Central memory CD4-positive, alpha-beta T cell (primary cell): ENCODE measurements around the gene MATN1.
"Not testable (repeated sequence)": the region's sequence is repeated elsewhere in the genome, so short reads cannot be mapped to it uniquely, and the experiment has no call there.

ENCODE experiments used
- DNase-seq: peaks from one replicate; pipeline ENCODE4 v3.0.0; 2022
- total RNA-seq, 3 experiments: gene quantifications; one replicate each; lab custom pipeline; 2026; lab: John Stamatoyannopoulos, UW

The MATN1 gene
- total RNA-seq, result 0 to 3.5 (median 1.1) reads per million in 3 experiments

DNA sequence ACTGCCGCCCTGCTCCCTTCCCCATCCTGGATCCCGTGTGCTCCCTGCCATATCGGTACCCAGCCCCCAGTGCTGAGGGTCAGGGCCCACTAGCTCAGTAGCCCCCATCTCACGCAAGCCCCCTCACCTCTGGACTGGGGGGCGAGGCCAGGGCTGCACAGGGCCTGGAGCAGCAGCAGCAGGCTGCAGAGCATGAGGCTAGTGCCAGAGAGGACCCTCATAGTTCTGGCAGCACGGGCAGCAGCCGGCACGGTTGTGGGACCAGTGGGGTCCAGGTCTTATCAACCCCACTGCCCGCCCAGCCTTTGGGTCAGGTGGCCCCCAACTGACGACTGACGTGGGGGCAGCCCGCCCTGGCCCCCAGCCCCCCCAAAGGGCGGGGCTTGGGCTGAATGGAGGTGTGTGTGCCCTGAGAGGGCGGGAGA is at the start of gene MATN1:
TSS of gene MATN1 (minus strand) at position 255 of the 425 bp plus-strand sequence. CDS start at position 221, 34 bp downstream.
- no peak for DNase-seq

GRCh38 chr1:30771005-30771404 is 47.6 kb upstream of the MATN1 start:
- no peak for DNase-seq

DNA sequence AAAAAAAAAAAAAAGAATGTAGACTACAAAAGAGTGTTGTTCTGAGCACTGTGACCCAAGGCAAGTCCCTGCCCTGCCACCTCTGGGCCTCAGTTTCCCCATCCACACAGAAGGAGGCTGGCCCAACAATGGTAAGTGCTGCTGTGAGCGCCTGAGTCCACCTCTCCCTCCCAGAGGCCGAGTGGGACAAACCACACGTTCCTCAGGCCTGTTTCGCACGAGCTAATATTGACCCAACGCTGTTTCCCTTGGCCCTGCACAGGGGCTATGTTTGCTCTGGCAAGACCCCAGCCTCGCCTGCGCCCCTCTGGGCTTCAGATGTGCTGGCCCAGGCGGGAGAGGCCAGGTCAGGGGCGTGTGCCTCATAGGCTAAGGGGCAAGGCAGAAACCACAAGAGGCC is 46.8 kb upstream of the MATN1 start:
- no peak for DNase-seq

GRCh38 chr1:30768830-30769718 is 45.7 kb upstream of the MATN1 start:
- no peak for DNase-seq

GRCh38 chr1:30768159-30768829 is 44.9 kb upstream of the MATN1 start:
- DNase-seq, result no peak

- not testable (repeated sequence) for DNase-seq
These were observed 43.6 kb upstream of the MATN1 start for GRCh38 chr1:30766948-30767347.

DNA sequence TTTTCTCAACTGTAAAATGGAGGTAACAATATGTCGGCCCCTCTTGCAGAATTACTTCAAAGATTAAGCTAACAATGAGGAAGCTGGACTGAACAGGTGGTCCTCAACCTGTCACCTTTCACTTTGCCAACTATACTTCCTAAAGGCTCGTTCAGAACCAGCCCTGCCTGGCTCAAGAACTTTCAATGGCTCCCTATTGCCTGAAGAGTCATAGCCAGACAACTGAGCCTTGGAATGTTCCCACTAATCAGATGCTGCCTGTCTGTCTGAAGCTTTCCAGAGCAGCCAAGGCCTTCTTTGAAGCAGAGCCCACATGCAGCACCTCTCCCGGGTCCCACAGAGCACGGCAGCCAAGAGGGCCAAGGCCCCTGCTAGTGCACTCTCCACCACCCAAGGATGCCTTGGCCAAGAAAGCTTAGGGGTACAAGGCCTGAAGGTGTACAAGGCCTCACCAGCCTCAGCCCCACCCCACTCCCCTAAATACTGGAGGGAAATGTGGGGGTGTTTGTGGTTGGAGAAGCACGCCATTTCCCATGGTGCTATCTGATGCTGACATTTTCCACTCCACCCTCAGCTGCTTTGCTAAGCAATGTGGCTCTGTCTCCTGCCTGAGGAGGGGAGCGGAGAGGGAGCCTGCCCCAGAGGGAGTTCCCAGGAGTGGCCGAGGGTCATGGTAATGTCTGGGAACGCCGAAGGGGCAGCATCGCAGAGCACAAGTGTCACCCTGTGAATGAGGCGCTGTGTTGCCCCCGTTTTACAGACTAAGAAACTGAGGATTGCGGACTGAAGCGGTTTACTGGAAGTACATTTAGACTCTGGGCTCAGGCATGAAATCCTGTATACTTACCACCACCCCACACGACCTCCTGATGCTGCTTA is 42.4 kb upstream of the MATN1 start:
- no peak for DNase-seq

DNA sequence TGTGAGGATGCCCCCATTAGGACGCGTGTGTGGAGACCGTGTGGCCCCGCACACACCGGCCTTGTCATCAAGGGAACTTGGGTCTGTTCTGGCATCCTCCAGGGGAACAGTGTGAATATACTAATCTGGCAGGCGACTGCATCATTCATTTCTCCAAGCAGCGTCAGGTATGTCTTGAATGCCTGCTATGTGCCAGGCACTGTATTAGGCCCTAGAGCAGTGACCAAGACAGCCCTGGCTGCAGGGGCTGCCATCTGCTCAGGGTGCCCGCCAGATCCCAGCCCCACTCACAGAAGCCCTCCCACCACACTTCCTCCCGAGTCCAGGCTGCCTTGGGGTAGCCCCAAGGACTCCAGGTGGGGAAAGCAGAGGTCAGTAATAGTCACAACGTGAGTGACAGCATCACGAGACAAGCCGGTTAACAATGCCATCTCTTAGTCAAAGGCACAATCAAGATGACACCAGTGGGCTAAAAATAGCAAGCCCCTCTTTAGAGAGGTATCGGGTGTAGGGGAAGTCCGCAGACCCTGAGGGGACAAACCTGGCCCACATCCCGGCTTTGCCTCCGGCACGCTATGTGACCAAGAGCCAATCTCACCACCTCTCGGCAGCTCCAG is 41.7 kb upstream of the MATN1 start:
- DNase-seq, result no peak

DNA sequence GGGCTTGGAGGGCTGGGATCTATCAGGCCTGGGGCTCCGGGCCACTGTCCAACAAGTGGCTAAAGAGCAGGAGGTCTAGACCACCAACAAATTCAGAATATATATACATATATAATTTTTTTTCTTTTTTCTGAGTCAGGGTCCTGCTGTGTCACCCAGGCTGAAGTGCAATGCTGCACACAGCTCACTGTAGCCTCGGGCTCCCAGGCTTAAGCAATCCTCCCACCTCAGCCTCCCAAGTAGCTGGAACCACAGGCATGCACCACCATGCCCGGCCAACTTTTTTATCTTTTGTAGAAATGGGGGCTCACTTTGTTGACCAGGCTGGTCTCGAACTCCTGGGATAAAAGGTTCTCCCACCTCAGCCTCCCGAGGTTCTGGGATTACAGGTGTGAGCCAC is 41.0 kb upstream of the MATN1 start:
- no peak for DNase-seq

GRCh38 chr1:30763651-30764248 is 40.4 kb upstream of the MATN1 start:
- no peak for DNase-seq

DNA sequence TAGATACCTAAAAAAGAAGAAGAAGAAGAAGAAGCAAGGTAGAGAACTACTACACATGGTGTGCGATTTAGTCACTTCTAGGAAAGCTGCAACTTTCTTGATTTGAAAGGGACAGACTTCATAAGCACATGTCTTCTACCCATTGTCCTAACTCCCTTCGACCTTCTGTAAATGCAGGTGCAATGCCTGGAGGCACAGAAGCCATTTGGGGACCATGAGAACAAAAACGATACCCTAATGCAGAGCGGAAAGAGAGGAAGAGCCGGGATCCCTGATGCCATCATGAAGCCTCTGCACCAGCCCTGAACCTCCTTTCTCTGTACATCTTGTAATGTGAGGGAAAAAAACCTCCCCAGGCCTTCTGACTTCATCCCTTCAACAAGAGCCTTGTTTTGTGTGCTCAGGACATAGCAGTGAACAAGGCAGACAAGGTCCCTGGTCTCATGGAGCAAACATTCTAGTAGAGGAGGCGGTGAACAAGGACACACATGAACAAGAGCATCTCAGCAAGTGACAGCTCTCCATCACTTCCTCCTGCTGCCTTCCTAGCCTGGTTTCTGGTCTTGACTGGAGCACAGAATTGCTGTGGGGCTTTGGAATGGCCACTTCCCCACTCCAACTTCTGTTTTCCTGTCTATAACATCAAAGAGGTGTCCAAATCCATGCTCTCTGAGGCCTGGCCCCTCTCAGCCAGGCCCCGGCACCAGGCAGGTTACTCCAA is 39.7 kb upstream of the MATN1 start:
- no peak for DNase-seq

DNA sequence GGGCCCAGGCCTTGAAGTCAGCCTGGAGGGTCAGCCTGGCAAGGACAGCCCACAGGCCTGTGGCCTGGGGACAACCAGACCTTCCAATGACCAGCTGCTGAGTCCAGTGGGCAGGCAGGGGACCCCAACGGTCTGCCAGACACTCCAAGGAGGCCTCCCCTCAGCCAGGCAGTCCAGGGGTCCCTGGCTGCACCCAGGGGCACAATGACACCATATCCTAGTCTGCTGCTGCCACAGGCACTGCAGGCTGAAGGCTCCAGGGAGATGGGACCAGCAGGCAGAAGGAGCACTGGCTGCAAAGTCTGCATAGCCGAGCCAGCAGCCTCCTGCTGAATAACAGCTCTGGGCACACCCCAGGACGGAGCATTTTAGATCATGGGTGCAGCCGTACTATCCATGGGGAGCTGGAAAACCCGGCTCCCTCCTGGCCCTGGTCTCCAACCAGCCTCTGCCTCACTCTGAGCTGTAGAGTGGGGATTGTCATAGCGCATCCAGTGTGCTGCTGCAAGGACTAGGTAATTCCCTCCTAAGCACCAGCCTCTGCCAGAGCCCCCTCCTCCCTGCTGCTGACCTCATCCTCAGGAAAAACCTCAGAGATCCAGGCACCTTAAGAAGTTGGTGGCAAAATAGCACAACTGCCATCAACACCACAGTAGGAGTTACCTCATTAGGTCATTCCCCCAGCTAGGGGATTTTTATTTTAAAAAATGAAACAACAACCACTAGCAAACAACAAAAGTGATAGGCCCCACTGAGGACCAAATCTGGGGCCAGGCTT is 39.0 kb upstream of the MATN1 start:
- DNase-seq, result no peak

DNA sequence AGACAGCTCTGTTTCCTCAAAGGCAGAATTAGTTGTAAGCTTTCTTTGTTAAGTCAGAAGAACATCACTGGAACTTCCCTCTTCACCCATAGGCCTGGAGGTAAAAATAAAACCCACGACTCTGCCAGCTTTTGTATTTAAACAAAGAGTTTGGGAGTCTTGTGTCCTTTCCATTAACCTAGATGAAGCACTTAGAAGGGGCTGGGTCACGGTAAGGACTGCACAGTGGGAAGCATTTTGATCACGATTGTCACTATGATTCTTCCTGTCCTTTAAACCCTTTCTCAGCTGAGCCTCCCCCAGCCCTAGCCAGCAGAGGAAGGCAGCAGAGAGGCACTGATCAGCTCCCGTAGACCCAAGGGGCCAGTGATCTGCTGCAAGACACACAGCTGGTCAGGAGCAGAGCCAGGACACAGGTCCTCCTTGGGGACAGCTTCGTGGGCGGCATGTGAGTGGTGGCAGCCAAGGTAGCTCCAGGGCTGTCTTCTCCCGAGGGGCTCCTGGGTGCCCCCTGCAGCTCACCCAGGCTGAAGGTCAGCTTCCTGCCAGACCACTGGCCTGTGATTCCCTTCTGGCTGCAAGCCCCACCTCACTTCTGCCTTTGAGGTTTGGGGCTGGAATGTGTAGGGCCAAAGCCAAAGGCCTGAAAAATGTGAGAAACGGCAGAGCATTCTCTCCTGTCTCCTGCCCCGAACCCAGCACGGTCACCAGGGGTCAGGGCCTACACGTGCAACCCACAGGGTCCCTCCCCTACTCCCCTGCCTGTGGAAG is 38.2 kb upstream of the MATN1 start:
- DNase-seq, result no peak

DNA sequence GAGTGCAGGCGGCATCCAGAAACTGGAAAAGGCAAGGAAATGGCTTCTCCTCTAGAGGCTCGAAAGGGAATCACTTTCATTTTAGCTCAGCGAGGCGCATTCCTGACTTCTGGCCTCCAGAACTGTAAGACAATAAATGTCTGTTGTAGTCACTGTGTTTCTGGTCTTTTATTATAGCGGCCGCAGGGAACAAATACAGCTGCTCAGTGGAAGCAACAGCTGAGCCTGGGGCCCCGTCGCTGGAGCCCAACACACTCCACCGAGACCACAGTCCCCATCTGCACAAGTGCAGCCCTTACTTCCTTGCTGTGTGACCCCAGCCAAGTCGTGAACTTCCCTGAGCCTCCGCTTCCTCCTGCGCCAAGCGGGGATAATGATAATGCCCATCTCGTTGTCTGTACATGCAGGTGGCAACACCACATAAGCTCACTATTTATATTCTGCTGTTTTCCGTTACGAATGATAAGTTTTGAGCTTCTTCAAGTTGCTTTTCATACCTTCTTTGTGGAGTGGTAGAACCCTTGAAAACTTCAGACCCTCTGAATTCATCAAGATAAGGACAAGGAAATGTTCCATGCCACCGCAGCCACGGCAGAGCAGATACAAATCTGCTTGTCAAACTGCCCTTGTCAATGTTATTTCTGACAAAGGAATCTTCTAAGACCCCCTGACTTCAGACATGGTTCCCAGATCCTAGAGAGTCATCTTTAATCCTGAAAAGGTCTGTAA is 37.4 kb upstream of the MATN1 start:
- no peak for DNase-seq

DNA sequence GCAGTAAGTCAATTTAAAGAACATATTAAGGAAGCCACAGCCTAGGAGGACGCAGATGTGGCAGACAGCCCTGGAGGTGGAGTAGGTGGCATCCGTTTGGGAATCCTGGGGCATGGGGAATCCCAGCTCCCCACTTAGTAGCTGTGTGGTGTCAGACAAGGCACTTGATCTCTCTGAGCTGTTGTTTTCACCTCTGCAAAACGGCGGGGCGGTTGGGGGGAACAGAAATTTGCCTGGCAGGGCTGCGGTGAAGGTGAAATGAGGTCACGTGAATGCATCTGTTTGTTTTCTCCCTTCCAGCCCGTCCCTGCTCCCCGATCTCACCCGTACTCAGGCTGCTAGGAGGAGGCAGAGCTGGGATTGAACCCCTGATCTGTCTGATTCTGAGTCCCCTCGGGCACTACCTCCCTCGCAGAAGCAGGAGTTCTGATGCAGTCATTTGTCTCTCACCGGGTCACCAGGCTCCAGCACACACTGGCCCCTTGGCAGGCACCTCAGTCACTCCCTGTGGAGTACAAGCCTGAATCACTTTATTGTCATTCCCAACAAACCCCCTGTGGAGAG is 36.4 kb upstream of the MATN1 start:
- peak; percentile 69 for DNase-seq

- DNase-seq, result no peak
These were observed 35.5 kb upstream of the MATN1 start for GRCh38 chr1:30758785-30759380.

- DNase-seq, result no peak
These were observed 34.8 kb upstream of the MATN1 start for GRCh38 chr1:30758121-30758688.
